ENCODE measurements around the gene MRC2. TPM values are rescaled to one million over a fixed set of nuclear protein-coding genes. Genes with fewer than 3 reads are reported as not detected.

Gene MRC2
- polyA plus RNA-seq, 3 donors from 2014 or later = not detected

- Mint-ChIP-seq H3K36me3 (no peaks in the 10 kb centered on the region), H3K9me3 (peaks cover 0 to 1% (median 0%) of the 10 kb centered on the region in 6 donors), H3K27ac (no peak overlapping the region), H3K27me3 (ENCODE audit: low read depth in 3 of 3) (peaks cover 4 to 7% (median 5%) of the 10 kb centered on the region in 3 donors), H3K4me3 (no peak overlapping the region), H3K4me1 (peaks cover 7 to 8% of the 10 kb centered on the region in 2 donors)
- no peak for DNase-seq
Measured at GRCh38 chr17:62631086-62631935, 3.8 kb downstream of the MRC2 start.

- Mint-ChIP-seq H3K27me3 (ENCODE audit: low read depth in 3 of 3) (peaks cover 0 to 7% (median 4%) of the 10 kb centered on the region in 3 donors), H3K9me3 (peaks cover 0 to 1% (median 0%) of the 10 kb centered on the region in 6 donors), H3K4me3 (no peak overlapping the region), H3K36me3 (no peaks in the 10 kb centered on the region), H3K27ac (no peak overlapping the region), H3K4me1 (peaks cover 7% of the 10 kb centered on the region in 2 donors)
- DNase-seq = no peak
Measured at GRCh38 chr17:62631936-62632924, 4.8 kb downstream of the MRC2 start.

GRCh38 chr17:62637809-62638208, 10.3 kb downstream of the MRC2 start:
- Mint-ChIP-seq H3K4me1 (no peaks in the 10 kb centered on the region), H3K9me3 (no peaks in the 10 kb centered on the region), H3K36me3 (no peaks in the 10 kb centered on the region), H3K4me3 (no peak overlapping the region), H3K27ac (no peak overlapping the region), H3K27me3 (ENCODE audit: low read depth in 3 of 3) (no peaks in the 10 kb centered on the region)
- no peak for DNase-seq

- H3K4me3 Mint-ChIP-seq = no peak overlapping the region
- no peak for DNase-seq
- H3K27ac Mint-ChIP-seq = no peak overlapping the region
- no peaks in the 10 kb centered on the region for H3K36me3 Mint-ChIP-seq
- H3K4me1 Mint-ChIP-seq = no peaks in the 10 kb centered on the region
- H3K27me3 Mint-ChIP-seq (ENCODE audit: low read depth in 3 of 3) = no peaks in the 10 kb centered on the region
- no peaks in the 10 kb centered on the region for H3K9me3 Mint-ChIP-seq
Measured at GRCh38 chr17:62641153-62641552, 13.7 kb downstream of the MRC2 start.

- no peaks in the 10 kb centered on the region for H3K27me3 Mint-ChIP-seq (ENCODE audit: low read depth in 3 of 3)
- H3K27ac Mint-ChIP-seq = no peak overlapping the region
- no peaks in the 10 kb centered on the region for H3K4me1 Mint-ChIP-seq
- no peaks in the 10 kb centered on the region for H3K9me3 Mint-ChIP-seq
- no peak for DNase-seq
- no peaks in the 10 kb centered on the region for H3K36me3 Mint-ChIP-seq
- no peak overlapping the region for H3K4me3 Mint-ChIP-seq
Measured at GRCh38 chr17:62641951-62642350, 14.5 kb downstream of the MRC2 start.

GRCh38 chr17:62643496-62643895, 16.0 kb downstream of the MRC2 start:
- H3K27me3 Mint-ChIP-seq (ENCODE audit: low read depth in 3 of 3) = no peaks in the 10 kb centered on the region
- no peak for DNase-seq
- no peak overlapping the region for H3K27ac Mint-ChIP-seq
- no peaks in the 10 kb centered on the region for H3K36me3 Mint-ChIP-seq
- H3K9me3 Mint-ChIP-seq = no peaks in the 10 kb centered on the region
- H3K4me1 Mint-ChIP-seq = no peaks in the 10 kb centered on the region
- H3K4me3 Mint-ChIP-seq = no peak overlapping the region

- Mint-ChIP-seq H3K4me3 (no peak overlapping the region), H3K4me1 (no peaks in the 10 kb centered on the region), H3K36me3 (no peaks in the 10 kb centered on the region), H3K27me3 (ENCODE audit: low read depth in 3 of 3) (no peaks in the 10 kb centered on the region), H3K9me3 (no peaks in the 10 kb centered on the region), H3K27ac (no peak overlapping the region)
- DNase-seq = no peak
Measured at GRCh38 chr17:62644487-62645173, 17.2 kb downstream of the MRC2 start.

GRCh38 chr17:62648251-62648955, 20.9 kb downstream of the MRC2 start:
- Mint-ChIP-seq H3K36me3 (no peaks in the 10 kb centered on the region), H3K9me3 (no peaks in the 10 kb centered on the region), H3K27ac (no peak overlapping the region), H3K4me3 (no peak overlapping the region), H3K4me1 (peaks cover 16 to 19% of the 10 kb centered on the region in 2 donors), H3K27me3 (ENCODE audit: low read depth in 3 of 3) (peaks cover 2 to 11% (median 7%) of the 10 kb centered on the region in 3 donors)
- no peak for DNase-seq

GRCh38 chr17:62648956-62649294, 21.5 kb downstream of the MRC2 start:
- peaks cover 3 to 12% (median 7%) of the 10 kb centered on the region in 3 donors for H3K27me3 Mint-ChIP-seq (ENCODE audit: low read depth in 3 of 3)
- no peaks in the 10 kb centered on the region for H3K9me3 Mint-ChIP-seq
- H3K27ac Mint-ChIP-seq = no peak overlapping the region
- H3K36me3 Mint-ChIP-seq = no peaks in the 10 kb centered on the region
- peaks cover 21 to 22% of the 10 kb centered on the region in 2 donors for H3K4me1 Mint-ChIP-seq
- no peak overlapping the region for H3K4me3 Mint-ChIP-seq
- DNase-seq = no peak

GRCh38 chr17:62649570-62649969, 22.1 kb downstream of the MRC2 start:
- Mint-ChIP-seq H3K4me3 (no peak overlapping the region), H3K4me1 (peaks cover 24 to 28% of the 10 kb centered on the region in 2 donors), H3K27me3 (ENCODE audit: low read depth in 3 of 3) (peaks cover 3 to 12% (median 11%) of the 10 kb centered on the region in 3 donors), H3K36me3 (no peaks in the 10 kb centered on the region), H3K27ac (no peak overlapping the region), H3K9me3 (no peaks in the 10 kb centered on the region)
- no peak for DNase-seq

- Mint-ChIP-seq H3K27me3 (ENCODE audit: low read depth in 3 of 3) (peaks cover 3 to 12% (median 11%) of the 10 kb centered on the region in 3 donors), H3K4me3 (no peak overlapping the region)
- DNase-seq = no peak
Measured at GRCh38 chr17:62650587-62650986, 23.1 kb downstream of the MRC2 start.

GRCh38 chr17:62652251-62653001, 25.0 kb downstream of the MRC2 start:
- Mint-ChIP-seq H3K4me1 (peaks cover 24 to 28% of the 10 kb centered on the region in 2 donors), H3K27me3 (ENCODE audit: low read depth in 3 of 3) (peaks cover 6 to 14% (median 11%) of the 10 kb centered on the region in 3 donors), H3K36me3 (no peaks in the 10 kb centered on the region), H3K9me3 (no peaks in the 10 kb centered on the region), H3K4me3 (peak overlapping the region; percentile 65 to 85 (median 78)), H3K27ac (peak overlapping the region in 2 of 6 donors; percentile 20 to 57)
- DNase-seq = peak; percentile 22 to 50 (median 36)

More at GRCh38 chr17:62650587-62650986, 23.1 kb downstream of the MRC2 start:
- no peaks in the 10 kb centered on the region for H3K9me3 Mint-ChIP-seq
- no peak overlapping the region for H3K27ac Mint-ChIP-seq
- H3K4me1 Mint-ChIP-seq = peaks cover 24 to 28% of the 10 kb centered on the region in 2 donors
- no peaks in the 10 kb centered on the region for H3K36me3 Mint-ChIP-seq

Data from immature natural killer cell (primary cell).